GM18519 (cell line): Measurements from ENCODE around the gene BRD4.

Source experiments
- ATAC-seq: cut with Tn5 transposase; IDR thresholded peaks from one replicate; pipeline ENCODE4 v1.9.1; 2021; ENCODE audit warnings: mild to moderate bottlenecking, moderate library complexity; ENCODE audit not compliant: unreplicated experiment, low FRiP score

Gene BRD4

DNA sequence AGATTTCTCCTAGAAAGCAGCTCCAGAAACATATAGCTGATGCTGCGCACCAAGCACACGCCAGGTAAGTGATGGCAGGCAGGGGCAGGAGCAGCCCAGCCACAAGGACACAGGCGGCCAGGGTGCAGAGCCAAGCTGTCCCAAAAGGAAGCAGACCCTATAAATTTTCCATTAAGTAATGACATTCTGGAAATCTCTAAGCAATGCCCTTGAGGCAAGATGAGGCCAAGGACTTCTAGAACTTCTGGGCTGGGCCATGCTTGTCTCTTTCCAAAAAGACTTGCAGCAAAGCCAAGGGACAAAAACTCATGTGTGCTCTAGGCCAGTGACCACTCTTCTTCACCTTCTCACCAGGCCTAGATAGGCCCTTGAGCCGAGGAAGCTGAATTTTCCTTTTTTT lies 57.9 kb downstream of the BRD4 start:
- ATAC-seq = no peak

DNA sequence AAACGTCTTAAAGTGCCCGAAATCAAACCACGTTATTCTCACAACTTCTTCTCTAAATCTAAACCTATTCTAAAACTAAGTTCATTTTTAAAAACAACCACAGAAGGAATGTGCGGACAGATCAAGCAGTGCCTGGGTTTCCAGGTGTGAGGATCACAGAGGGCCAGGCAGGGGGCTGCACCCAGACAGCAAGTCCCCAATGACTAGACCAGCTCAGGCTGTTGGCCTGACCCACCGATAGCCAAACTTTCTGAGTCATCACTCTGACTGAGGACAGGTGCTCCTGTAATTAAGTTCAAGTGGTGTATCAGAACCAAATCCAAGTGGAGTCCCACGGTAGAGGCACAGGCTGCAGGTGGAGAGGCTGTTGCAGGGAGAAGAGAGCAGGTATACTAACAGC lies 62.5 kb downstream of the BRD4 start:
- no peak for ATAC-seq

DNA sequence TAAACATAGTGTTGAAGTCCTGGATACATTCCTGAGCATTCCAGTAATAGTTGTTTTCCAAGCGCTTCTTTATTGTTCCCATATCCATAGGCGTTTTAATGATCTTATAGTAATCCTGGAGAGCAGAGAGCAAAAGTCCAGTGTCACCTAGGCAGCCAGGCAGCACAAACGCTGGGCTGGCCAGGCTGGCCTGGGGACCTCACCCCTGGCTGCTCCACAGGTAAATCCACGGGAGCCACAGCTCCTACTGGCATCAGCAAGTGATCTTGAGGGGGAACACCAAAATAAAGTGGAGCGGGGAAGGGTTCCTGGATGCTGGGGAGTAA lies 63.4 kb downstream of the BRD4 start:
- ATAC-seq = no peak

DNA sequence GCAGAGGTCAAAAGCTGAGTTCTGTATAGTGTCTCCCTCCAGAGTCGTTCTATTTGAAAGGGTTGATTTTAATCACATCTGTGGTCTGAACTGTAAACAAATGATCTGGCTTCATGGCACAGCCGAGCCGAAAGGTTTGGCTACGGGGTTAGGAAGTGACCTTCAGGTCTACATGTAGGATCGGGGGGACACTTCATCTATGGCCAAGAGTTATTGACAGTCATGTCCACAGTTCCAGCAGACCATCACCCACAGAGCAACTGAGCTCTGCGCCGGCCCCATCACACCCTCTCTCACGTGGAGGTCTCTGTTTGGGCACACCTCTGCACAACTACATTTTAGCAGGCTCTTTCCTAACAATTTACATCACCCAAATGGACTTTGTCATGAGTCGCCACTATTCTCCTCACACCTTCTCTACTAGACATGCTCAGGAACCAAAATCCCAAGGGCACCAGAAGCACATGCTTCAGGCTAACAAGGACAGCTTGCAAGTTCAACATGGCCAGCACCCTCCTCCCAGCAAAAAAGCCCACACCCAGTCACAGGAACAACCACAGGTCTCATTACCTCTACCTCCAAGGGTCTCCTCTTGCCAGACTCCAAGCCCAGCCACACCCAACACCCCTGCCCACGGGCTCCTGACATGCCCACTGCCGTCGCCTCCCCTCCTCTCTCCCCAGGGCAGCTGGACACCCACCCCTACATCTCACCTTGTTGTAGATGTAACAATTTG lies 64.0 kb downstream of the BRD4 start:
- ATAC-seq = no peak

DNA sequence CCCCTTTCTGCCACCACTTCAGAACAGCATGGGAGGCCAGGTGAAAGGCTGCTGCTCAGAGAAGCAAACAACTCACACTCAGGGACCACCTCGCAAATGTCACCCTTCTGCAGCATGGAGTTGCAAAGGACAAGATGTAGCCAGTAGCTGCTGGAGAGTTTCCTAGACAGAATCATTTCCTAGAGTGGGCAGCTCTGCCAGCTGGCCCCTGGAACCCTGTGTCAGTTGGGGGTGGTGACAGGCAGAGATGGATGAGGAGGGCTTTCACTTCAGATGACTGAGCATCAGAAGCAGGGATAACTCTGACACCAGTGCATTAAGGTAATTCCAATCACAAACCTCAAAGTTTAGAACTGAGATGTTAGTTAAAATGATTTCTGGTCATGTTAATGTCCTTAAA lies 65.7 kb downstream of the BRD4 start:
- no peak for ATAC-seq

DNA sequence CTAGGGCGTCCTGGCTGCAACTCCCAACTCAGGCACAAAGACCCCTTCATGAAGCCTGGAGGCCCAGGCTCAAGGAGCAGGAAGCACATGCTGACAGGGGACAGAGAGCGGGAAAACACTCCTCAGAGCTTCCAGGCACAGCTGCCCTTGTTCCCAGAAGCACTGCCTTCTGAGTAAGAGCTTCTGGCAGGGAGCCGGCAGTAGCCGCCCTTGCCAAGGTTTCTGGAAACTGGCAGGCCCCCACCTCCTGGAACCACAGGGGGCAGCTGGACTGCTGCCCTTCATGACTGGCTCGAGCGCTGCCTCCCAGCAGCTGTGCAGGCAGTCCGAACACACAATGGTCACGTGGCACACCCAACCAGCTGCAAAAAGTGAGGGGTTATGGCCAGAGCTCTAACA lies 66.5 kb downstream of the BRD4 start:
- no peak for ATAC-seq

DNA sequence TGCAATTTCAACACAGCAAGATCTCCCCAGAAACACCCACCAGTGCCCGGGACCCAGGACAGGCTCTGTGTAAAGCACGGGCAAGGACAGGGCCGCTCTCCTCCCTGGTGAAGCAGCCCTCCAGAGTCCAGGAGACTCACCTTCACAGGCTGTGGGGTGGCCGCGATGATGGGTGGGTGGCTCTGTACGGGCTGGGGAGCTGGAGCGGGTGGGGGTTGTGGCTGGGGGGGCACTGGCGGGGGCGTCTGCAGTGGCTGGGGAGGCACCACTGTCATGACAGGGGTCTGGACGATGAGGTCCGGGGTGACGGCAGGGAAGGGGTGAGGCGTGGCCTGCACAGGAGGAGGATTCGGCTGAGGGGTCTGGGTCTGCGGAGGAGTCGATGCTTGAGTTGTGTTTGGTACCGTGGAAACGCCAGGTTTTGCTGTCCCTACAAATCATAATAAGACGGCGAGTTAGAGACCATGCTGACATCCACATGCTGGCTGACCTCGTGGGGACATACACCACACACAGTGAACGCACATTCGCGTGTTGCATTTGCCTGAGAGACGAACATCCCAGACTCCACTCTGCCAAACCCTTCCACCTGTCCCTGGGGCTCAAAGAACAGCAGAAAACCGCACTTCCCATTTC lies 67.0 kb downstream of the BRD4 start:
- no peak for ATAC-seq

DNA sequence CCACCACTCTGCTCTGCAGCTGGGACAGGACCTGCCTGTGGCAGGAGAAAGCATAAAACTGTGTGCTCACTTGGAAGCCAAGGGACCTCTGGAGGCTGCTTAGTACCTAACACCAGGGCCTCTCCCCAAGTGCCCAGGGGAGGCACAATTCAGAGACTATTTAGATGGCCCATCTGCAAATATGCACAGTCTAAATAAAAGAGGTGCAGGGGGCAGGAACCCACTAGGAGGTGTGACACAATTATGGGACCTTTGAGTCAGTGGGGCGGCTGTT lies 67.5 kb downstream of the BRD4 start:
- ATAC-seq = no peak

DNA sequence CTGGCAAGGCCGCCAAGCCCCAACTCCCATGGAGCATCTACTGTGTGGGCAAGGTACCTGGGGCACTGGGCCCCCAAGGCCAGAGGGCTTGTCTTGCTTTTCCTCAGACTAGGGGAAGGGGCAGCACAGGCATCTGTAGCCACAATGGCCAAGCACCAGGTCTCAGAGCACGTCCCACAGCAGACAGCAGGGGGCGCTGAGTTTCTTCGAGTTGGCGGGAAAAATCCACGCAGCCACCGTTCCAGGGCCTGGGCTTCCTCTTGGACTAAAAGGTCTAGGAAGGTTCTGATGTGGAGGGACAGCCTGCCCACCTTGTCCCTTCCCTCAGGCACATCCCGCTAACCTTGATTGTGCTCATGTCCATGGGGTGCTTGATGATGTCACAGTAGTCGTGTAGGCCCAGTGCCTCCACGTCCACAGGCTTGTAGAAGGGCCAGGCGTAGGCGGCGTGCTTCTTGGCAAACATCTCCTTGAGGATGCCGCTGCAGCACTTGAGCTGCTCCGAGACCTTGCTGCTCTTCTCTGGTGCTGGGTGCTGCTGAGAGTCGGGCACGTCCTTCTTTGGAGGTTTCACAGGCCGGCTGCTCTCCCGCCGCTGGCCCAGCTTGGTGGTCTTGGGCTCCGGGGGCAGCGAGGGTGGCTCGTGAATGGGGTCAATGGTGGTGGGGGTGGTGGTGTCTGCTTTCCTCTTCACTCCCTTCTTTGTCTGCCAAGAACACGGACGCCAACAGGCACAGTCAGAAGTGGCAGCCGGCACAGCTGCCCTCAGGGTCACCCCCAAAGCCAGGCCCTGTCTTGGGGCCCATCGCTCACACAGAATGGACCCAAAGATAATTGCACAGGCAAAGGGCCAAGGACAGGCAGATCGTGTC lies 68.0 kb downstream of the BRD4 start:
- ATAC-seq = no peak

DNA sequence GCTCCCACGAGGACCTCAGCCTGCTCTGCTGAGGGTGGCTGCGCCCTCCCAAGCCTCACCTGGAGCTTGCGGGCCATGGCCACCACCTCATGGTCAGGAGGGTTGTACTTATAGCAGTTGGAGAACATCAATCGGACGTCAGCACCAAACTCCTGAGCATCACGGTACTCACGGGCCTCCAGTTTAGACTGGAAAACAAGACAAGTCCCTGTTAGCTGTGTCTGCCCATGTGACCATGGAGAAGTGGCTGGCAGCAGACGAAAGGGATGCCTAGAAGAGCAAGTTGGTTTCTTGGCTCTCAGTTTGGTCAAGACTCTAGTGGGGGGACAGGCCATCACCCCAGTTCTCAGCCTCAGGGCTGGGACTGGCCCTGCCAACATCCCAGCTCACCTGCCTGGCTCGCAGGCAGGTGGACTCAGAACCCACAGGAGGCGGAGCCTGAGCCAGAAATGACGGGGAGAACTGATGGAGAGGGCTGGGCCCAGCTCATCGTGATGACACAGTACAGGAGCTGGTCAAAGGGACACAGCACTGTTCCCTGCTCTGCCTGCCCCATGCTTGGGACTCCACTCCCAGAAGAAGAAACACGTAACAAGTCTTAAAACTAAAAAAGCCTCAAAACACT lies 68.9 kb downstream of the BRD4 start:
- no peak for ATAC-seq

DNA sequence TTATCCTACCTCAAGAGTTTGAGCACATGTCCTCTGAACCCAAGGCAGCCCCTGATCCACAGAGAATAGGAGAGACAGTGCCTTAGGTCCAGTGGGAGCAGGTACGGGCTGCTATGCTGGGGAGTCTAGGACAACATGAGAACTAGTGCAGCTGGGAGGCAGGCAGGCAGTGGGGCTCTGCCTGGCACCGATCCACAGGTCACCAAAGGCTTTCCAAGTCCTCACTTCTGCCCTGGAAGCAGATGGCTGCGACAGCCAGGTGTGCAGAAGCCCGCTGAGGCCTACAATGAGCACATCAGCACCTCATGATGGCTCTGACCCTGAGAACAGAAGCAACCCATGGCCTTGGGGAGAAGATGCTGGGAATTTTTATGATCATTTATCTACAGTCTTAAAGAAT lies 70.3 kb downstream of the BRD4 start:
- ATAC-seq = no peak

DNA sequence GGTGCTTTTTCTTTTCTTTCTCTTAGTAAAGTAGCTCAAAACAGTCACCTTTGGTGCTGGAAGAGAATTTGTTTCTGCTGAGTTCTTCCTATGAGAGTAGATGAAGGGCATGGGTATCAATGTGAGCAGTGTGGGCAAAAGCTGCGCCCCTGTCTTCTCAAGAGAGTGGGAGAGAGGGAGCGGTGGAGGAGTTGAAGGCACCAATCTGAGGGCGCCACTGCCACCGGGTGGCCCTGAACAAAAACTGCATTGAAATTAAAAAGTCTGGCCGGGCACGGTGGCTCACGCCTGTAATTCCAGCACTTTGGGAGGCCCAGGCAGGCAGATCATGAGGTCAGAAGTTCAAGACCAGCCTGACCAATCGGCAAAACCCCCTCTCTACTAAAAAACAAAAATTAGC lies 71.4 kb downstream of the BRD4 start:
- ATAC-seq = no peak

DNA sequence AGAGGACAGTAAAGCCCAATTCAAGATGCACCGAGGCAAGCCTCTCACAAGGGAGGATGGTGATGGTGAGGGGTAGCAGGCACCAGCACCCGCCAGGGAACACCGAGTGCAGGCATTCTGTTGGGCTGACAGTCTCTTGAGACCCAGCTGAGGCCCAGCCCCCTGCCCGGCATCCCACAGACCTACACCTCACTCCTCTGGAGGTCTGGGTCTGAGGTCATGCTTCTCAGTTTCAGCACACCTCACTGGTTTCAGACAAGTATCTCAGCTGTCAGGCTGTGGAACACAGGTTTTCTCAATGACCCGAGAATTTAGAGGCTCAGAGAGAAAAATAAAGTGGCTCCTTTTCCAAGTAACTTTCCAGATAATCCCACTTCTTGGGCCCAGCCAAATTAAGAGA lies 72.4 kb downstream of the BRD4 start:
- ATAC-seq = no peak

DNA sequence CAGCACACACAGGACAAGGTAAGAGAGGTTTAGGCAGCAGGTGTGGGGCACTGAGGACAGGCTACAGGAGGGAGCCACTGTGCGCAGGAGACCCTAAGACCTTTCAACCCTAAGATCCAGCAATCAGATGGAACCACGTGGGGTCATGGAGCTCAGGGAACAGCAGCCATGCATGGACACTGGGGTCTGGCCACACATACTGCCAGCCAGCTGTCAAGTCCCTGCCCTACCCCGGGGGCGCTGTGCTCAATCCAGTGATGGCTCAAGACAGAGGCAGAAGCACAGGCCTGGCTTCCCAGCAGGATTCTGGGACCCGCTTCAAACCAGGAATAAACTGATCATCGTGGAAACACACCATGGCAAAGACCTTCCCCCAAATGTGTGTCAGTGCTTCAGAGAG lies 74.6 kb downstream of the BRD4 start:
- ATAC-seq = no peak

DNA sequence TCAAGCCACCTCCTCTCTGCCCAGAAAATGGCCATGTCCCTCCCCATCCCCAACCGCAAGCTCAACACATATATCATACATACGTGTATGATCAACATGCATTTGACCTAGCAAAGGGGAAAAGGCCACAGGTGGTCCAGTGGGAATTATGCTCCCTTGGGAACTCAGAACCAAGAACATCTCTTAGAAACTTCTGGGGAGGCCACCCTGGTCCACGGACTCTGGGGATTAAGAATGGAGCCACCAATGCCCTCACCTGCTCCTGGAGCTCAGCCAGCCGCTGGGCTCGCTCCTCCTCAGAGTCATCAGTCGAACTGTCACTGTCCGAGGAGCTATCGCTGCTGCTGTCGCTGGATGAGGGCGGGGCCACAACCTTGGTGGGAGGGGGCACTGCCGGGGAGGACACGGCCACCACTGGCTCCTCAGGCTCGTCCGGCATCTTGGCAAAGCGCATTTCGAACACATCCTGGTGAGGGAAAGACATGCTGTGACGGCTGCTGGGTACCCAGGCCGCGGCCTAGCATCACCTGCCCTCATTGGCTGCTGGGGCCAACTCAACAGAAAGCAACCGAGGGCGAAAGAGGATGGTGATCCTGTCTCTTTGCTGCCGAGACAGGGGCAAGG lies 75.5 kb downstream of the BRD4 start:
- no peak for ATAC-seq

DNA sequence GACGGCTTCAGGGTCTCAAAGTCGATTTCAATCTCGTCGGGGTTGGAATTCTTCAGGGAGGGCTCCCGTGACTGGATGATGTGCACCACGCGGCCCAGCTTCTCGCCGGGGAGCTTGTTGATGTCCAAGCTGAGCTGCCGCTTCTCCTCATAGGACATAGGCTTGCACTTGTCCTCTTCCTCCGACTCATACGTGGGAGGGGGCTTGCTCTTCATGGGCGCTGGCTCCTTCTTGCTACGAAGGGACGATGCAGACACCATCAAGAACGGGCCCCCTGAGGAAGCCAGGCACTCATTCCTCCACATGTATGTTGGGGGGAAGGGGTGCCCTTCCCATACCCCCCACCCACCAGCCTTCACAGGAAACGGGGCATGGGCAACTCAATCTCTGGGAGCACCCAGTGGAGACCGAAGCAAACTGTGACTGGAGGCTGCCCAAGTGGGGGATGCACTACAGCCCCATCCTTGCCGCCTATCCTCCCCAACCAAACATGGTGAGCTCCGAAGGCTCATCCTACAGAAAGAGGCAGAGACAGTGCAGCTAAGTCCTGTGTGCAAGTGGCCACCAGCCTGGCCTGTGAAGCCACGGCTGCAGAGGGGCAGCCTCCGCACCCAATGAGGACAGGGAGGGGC lies 76.9 kb downstream of the BRD4 start:
- ATAC-seq = no peak

DNA sequence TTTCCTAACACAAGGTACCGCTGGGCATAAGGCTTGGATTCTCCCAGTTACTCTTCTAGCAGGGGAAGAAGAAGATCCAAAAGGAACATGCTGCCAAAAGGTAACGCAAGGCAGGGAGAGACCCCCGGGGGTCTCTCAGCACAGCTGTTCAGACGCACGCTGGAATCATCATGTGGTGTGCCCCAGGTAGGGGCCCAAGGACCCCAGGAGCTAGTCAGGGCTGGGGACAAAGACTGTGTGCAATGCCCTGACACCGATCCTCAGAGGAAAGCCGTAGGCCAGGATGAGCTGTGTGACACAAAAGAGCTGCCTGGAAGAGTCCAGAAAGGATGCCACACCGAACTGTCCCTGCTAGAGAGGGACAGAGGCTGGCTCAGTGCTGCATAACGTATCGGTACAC lies 77.8 kb downstream of the BRD4 start:
- ATAC-seq = no peak

DNA sequence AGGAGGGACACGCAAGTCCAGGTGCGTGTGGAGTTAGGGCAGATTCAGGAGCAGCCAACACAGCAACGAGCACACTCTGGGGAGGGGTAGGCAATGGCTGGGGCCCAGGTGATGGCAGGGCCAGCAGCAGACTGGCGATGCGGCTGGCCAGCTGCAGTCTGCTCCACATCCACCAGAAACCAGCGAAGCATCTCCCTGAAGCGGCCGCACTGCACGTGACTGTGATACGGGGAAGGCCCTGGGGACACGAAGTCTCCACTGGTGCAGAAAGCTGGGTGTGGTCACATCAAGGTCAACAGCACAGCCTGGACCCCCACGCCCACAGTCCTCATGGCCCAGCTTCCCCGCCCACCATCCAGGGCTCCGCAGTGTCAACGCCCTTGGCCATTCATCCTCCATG lies 78.8 kb downstream of the BRD4 start:
- no peak for ATAC-seq

DNA sequence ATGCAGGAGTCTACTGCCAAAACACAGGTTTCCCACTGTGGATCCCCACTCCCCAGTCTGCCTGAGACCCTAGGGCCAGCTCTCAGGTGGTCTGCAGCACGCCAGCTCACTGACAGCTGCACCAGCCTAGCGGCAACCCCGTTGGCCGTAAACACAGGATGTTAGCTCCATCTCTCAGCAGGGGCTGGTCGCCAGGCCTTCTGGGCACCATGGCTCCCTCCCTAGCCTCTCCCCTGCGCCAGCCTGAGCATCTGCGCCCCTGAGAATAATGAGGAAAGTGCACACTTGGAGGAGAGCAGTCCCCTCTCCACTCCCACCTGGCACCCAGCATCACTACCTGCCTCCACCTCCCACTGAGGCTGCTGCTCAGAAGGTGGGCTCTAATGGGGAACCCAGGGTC lies 79.3 kb downstream of the BRD4 start:
- no peak for ATAC-seq

DNA sequence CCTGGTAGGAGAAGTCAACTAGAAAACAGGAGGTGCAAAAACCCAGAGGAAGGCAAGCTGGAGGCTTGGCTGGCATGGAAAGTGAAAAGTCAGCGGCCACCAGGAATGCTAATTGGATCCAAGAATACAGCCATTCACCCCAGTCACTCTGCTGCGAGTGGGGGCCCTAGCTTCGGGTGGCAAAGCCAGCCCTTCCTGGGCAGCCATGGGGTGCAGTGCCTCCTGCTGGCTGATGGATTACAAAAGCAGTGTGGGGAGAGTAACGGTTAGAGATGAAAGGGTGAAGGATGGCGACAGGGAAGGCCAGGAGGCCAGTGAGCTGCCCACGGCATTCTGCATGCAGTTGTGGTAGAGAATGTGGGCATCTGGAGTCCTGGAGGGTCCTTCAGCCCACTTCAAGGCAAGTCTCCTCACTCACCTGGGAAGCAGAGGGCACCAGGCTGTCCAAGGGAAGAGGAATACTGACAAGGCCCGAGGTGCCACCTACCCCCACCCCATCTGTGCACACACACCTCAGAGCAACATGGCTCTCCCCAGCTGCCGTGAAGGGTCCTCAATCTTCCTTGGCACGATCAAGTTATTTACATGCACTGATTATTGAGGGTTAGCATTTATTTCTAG lies 79.8 kb downstream of the BRD4 start:
- no peak for ATAC-seq
